ENCODE measurements around the gene C12orf75. TPM values are rescaled to one million over a fixed set of nuclear protein-coding genes. Genes with fewer than 3 reads are reported as not detected.
"Not testable (repeated sequence)": the region's sequence is repeated elsewhere in the genome, so short reads cannot be mapped to it uniquely, and the experiment has no call there.

C12orf75 gene
- total RNA-seq, 2 donors from 2014 or later = 2.1 to 2.7 TPM

- not testable (repeated sequence) for H3K9me3 ChIP-seq; H3K27ac ChIP-seq; DNase-seq (ENCODE audit: low spot score); H3K36me3 ChIP-seq; H3K4me1 ChIP-seq; H3K27me3 ChIP-seq; H3K4me3 ChIP-seq
Observed at GRCh38 chr12:105309384-105309783, 21.1 kb upstream of the C12orf75 start.

DNA sequence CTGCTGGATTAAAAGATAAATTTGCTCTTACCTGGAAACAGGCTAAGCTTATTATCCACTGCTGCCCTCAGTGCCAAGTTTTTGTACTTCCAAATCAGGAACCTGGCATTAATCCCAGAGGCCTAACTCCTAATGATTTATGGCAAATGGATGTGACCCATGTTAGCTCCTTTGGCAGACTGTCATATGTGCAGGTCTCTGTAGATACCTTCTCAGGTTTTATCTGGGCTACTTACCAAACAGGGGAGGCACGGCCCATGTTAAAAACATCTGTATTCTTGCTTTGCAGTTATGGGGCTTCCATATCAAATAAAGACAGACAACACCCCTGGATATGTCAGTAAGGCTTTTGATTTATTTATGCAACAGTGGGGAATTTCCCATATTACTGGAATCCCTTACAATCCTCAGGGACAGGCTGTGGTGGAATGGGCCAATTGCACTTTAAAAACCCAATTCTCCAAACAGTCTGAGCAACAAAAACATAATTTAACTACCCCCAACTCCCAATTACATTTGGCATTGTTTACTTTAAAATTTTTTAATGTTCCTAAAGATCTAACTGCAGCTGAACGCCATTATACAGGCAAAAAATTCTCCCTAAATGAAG is 19.9 kb upstream of the C12orf75 start:
- not testable (repeated sequence) for H3K4me3 ChIP-seq; H3K4me1 ChIP-seq; H3K9me3 ChIP-seq; H3K36me3 ChIP-seq; H3K27me3 ChIP-seq; H3K27ac ChIP-seq; DNase-seq (ENCODE audit: low spot score)

GRCh38 chr12:105311936-105312335 is 18.6 kb upstream of the C12orf75 start:
- not testable (repeated sequence) for H3K27me3 ChIP-seq; DNase-seq (ENCODE audit: low spot score); H3K27ac ChIP-seq; H3K4me3 ChIP-seq; H3K9me3 ChIP-seq; H3K36me3 ChIP-seq; H3K4me1 ChIP-seq

- not testable (repeated sequence) for H3K27ac ChIP-seq; H3K9me3 ChIP-seq; H3K4me3 ChIP-seq; H3K4me1 ChIP-seq; H3K36me3 ChIP-seq; H3K27me3 ChIP-seq; DNase-seq (ENCODE audit: low spot score)
Observed at GRCh38 chr12:105313755-105314154, 16.7 kb upstream of the C12orf75 start.

GRCh38 chr12:105315130-105315529 is 15.4 kb upstream of the C12orf75 start:
- no peak for TF ChIP-seq CTCF (IDR thresholded peaks at IDR 0.05)
- no peaks in the 10 kb centered on the region for H3K4me1 ChIP-seq

GRCh38 chr12:105315726-105316125 is 14.8 kb upstream of the C12orf75 start:
- no peaks in the 10 kb centered on the region for H3K9me3 ChIP-seq
- no peak for DNase-seq (ENCODE audit: low spot score)
- H3K27ac ChIP-seq = no peak overlapping the region
- H3K27me3 ChIP-seq = no peaks in the 10 kb centered on the region
- H3K4me3 ChIP-seq = no peak overlapping the region
- no peak for TF ChIP-seq CTCF (IDR thresholded peaks at IDR 0.05)
- no peaks in the 10 kb centered on the region for H3K4me1 ChIP-seq
- H3K36me3 ChIP-seq = no peaks in the 10 kb centered on the region

More at GRCh38 chr12:105315130-105315529, 15.4 kb upstream of the C12orf75 start:
- no peak overlapping the region for H3K27ac ChIP-seq
- DNase-seq (ENCODE audit: low spot score) = no peak
- no peaks in the 10 kb centered on the region for H3K36me3 ChIP-seq
- H3K27me3 ChIP-seq = no peaks in the 10 kb centered on the region
- no peaks in the 10 kb centered on the region for H3K9me3 ChIP-seq
- H3K4me3 ChIP-seq = no peak overlapping the region

- no peak for TF ChIP-seq CTCF (IDR thresholded peaks at IDR 0.05)
- Histone ChIP-seq H3K4me1 (no peaks in the 10 kb centered on the region), H3K4me3 (no peak overlapping the region), H3K9me3 (no peaks in the 10 kb centered on the region), H3K27me3 (no peaks in the 10 kb centered on the region), H3K27ac (no peak overlapping the region), H3K36me3 (no peaks in the 10 kb centered on the region)
- DNase-seq (ENCODE audit: low spot score) = no peak
Observed at GRCh38 chr12:105316931-105317852, 13.3 kb upstream of the C12orf75 start.
